ENCODE data around the gene RALGPS2.

RALGPS2 gene

DNA sequence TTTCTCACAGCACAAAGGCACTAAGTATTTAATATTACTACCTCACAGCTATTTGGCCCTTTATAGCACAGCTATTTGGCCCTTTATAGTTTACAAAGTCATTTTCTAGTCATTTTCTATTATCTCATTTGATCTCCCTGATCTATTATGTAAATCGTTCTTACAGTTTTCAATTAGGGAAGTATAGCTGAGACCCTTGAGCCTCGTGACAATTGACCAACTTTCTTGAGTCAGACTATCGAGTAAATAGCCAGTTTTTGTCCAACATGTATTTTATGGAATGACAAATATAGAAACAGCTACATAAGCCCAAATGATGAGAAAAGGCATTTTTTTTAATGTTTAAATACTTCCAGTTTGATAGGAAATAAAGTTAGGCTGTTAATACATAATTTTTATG, 152.9 kb downstream of the RALGPS2 start:
- TF ChIP-seq EZH2phosphoT487 (IDR thresholded peaks at IDR 0.05; ENCODE audit: low read depth) = no peak
- TF ChIP-seq, protein P1, sequence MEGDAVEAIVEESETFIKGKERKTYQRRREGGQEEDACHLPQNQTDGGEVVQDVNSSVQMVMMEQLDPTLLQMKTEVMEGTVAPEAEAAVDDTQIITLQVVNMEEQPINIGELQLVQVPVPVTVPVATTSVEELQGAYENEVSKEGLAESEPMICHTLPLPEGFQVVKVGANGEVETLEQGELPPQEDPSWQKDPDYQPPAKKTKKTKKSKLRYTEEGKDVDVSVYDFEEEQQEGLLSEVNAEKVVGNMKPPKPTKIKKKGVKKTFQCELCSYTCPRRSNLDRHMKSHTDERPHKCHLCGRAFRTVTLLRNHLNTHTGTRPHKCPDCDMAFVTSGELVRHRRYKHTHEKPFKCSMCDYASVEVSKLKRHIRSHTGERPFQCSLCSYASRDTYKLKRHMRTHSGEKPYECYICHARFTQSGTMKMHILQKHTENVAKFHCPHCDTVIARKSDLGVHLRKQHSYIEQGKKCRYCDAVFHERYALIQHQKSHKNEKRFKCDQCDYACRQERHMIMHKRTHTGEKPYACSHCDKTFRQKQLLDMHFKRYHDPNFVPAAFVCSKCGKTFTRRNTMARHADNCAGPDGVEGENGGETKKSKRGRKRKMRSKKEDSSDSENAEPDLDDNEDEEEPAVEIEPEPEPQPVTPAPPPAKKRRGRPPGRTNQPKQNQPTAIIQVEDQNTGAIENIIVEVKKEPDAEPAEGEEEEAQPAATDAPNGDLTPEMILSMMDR (IDR thresholded peaks at IDR 0.05; ENCODE audit: low read depth, low read length) = no peak
- Histone ChIP-seq H3K4me3 (ENCODE audit: low read length) (no peak overlapping the region), H2AFZ (ENCODE audit: low read depth, low read length) (no peak overlapping the region), H3K79me2 (ENCODE audit: low read length) (no peaks in the 10 kb centered on the region), H3K4me2 (ENCODE audit: low read length) (no peak overlapping the region), H3K4me1 (ENCODE audit: low read length) (no peaks in the 10 kb centered on the region), H3K9me3 (ENCODE audit: insufficient read depth, low read length) (no peaks in the 10 kb centered on the region), H4K20me1 (ENCODE audit: insufficient read depth, low read length) (no peaks in the 10 kb centered on the region), H3K27me3 (ENCODE audit: low read depth, low read length) (no peaks in the 10 kb centered on the region), H3K9ac (ENCODE audit: low read length) (no peak overlapping the region), H3K36me3 (replicated peaks; ENCODE audit: low read depth, low read length) (no peaks in the 10 kb centered on the region), H3K27ac (ENCODE audit: low read length) (no peak overlapping the region)

DNA sequence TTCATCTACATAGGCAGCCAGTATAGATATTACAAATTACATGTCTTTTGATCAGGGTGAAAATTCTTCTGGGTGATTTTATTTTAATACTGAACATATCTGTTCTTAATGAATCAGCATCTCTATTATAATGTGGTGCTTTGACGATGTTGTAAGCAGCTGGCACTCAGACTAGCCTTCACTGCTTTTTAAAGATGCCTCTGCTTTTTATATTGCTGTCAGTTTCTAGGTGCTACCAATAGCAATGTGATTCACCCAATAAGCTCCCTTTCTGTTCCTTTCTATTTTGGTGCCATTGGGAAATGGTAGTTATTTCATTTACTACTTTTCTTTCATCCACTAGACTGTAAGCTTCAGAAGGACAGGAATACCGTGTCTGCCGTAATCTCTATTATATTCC, 156.9 kb downstream of the RALGPS2 start:
- H2AFZ ChIP-seq (ENCODE audit: low read depth, low read length) = no peak overlapping the region
- H3K79me2 ChIP-seq (ENCODE audit: low read length) = no peaks in the 10 kb centered on the region
- TF ChIP-seq, protein P1 (IDR thresholded peaks at IDR 0.05; ENCODE audit: low read depth, low read length) = no peak
- no peak for TF ChIP-seq EZH2phosphoT487 (IDR thresholded peaks at IDR 0.05; ENCODE audit: low read depth)
- no peak overlapping the region for H3K27ac ChIP-seq (ENCODE audit: low read length)
- H3K9me3 ChIP-seq (ENCODE audit: insufficient read depth, low read length) = no peaks in the 10 kb centered on the region
- H3K4me1 ChIP-seq (ENCODE audit: low read length) = no peaks in the 10 kb centered on the region; the same call in 1 of the 2 replicates
- H3K4me2 ChIP-seq (ENCODE audit: low read length) = no peak overlapping the region
- no peak overlapping the region for H3K9ac ChIP-seq (ENCODE audit: low read length)
- H4K20me1 ChIP-seq (ENCODE audit: insufficient read depth, low read length) = no peaks in the 10 kb centered on the region
- H3K4me3 ChIP-seq (ENCODE audit: low read length) = no peak overlapping the region
- no peaks in the 10 kb centered on the region for H3K27me3 ChIP-seq (ENCODE audit: low read depth, low read length)
- no peaks in the 10 kb centered on the region for H3K36me3 ChIP-seq (replicated peaks; ENCODE audit: low read depth, low read length)

DNA sequence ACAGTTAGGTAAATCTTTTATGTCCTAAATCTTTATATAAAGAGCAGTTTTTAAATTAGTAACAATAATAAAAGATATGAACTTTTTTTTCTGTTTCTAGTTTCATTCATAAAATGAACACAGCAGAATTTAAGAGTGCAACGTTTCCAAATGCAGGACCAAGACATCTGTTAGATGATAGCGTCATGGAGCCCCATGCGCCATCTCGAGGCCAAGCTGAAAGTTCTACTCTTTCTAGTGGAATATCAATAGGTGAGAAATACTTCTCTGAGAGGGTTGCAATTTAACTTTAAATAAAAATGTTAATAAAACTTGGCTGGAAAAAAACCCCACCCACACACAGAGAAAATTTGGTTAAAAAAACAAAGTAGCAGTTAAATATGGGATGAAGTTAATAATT, 160.8 kb downstream of the RALGPS2 start:
- Histone ChIP-seq H4K20me1 (ENCODE audit: insufficient read depth, low read length) (no peaks in the 10 kb centered on the region), H3K4me3 (ENCODE audit: low read length) (no peak overlapping the region), H3K79me2 (ENCODE audit: low read length) (no peaks in the 10 kb centered on the region), H3K27ac (ENCODE audit: low read length) (no peak overlapping the region), H3K36me3 (replicated peaks; ENCODE audit: low read depth, low read length) (no peaks in the 10 kb centered on the region), H3K27me3 (ENCODE audit: low read depth, low read length) (no peaks in the 10 kb centered on the region), H3K4me1 (ENCODE audit: low read length) (no peaks in the 10 kb centered on the region; the same call in 1 of the 2 replicates), H3K4me2 (ENCODE audit: low read length) (no peak overlapping the region), H3K9ac (ENCODE audit: low read length) (no peak overlapping the region), H3K9me3 (ENCODE audit: insufficient read depth, low read length) (no peaks in the 10 kb centered on the region), H2AFZ (ENCODE audit: low read depth, low read length) (no peak overlapping the region)
- TF ChIP-seq EZH2phosphoT487 (IDR thresholded peaks at IDR 0.05; ENCODE audit: low read depth) = no peak
- TF ChIP-seq, protein P1 (IDR thresholded peaks at IDR 0.05; ENCODE audit: low read depth, low read length) = peak; percentile 42

DNA sequence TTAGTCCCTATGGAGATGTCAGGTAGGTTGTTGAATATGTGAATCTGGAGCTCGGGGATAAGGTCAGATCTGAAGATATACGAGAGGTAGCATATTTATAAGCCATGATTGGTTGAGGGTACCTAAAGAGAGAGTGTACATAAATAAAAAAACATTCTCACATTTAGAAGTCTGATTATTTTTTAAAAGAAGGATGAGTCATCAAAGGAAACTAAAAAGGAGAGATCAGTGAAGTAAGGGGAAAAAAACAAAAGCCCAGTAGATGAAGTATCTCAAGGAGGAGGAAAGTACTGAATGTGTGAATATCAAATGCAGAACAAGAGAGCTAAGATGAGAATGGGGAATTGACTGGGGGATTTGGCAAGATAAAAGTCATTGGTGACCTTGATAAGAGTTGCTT, 161.5 kb downstream of the RALGPS2 start:
- Histone ChIP-seq H3K79me2 (ENCODE audit: low read length) (no peaks in the 10 kb centered on the region), H3K36me3 (replicated peaks; ENCODE audit: low read depth, low read length) (no peaks in the 10 kb centered on the region), H3K9me3 (ENCODE audit: insufficient read depth, low read length) (no peaks in the 10 kb centered on the region), H3K27me3 (ENCODE audit: low read depth, low read length) (no peaks in the 10 kb centered on the region), H2AFZ (ENCODE audit: low read depth, low read length) (no peak overlapping the region), H3K27ac (ENCODE audit: low read length) (no peak overlapping the region), H3K9ac (ENCODE audit: low read length) (no peak overlapping the region), H3K4me2 (ENCODE audit: low read length) (no peak overlapping the region), H3K4me1 (ENCODE audit: low read length) (no peaks in the 10 kb centered on the region; the same call in 1 of the 2 replicates), H3K4me3 (ENCODE audit: low read length) (no peak overlapping the region), H4K20me1 (ENCODE audit: insufficient read depth, low read length) (no peaks in the 10 kb centered on the region)
- no peak for TF ChIP-seq EZH2phosphoT487 (IDR thresholded peaks at IDR 0.05; ENCODE audit: low read depth)
- TF ChIP-seq, protein P1 (IDR thresholded peaks at IDR 0.05; ENCODE audit: low read depth, low read length) = no peak

All from OCI-LY3 (cell line).